Left ventricle myocardium inferior (tissue), 1 donor: Measurements from ENCODE around the gene PFN4. TPM values are rescaled to one million over a fixed set of nuclear protein-coding genes. Genes with fewer than 3 reads are reported as not detected.

Source experiments
- DNase-seq: peaks from one replicate; pipeline ENCODE4 v3.0.0-alpha.2; 2020
- H3K27ac ChIP-seq: fragments of 200-600 bp; replicated peaks from 2 replicates; pipeline ENCODE4 v1.8.0; 2021
- H3K27me3 ChIP-seq: fragments of 200-600 bp; 2 replicates; pipeline ENCODE4 v1.8.0; 2021; ENCODE audit warnings: low read depth
- H3K36me3 ChIP-seq: fragments of 200-600 bp; 2 replicates; pipeline ENCODE4 v1.8.0; 2021
- H3K4me1 ChIP-seq: fragments of 200-600 bp; 2 replicates; pipeline ENCODE4 v1.8.0; 2021
- H3K4me3 ChIP-seq: fragments of 200-600 bp; 2 replicates; pipeline ENCODE4 v1.8.0; 2021; ENCODE audit warnings: mild to moderate bottlenecking, moderate library complexity
- H3K9me3 ChIP-seq: fragments of 200-600 bp; replicated peaks from 2 replicates; pipeline ENCODE4 v1.8.0; 2021
- CTCF ChIP-seq: fragments of 200-600 bp; IDR thresholded peaks from 2 replicates; pipeline ENCODE4 v1.8.0; 2021; ENCODE audit warnings: antibody characterized with exemption, mild to moderate bottlenecking, borderline replicate concordance
- intact Hi-C: fragments of 100-400 bp; cut with micrococcal nuclease; formaldehyde crosslinking; loops from one replicate; pipeline ENCODE4 v1.11.0; 2022
- total RNA-seq: library from RNA; stranded (reverse); fragmentation: NEBNext Ultra II Directional; extraction: Animal tissue kit (Norgen Biotek cat#: 25700); gene quantifications from one replicate; pipeline ENCODE4 v1.2.1, GENCODE V29; 2021
- donor health status: DM: no; HTN: yes; CAD: no; lungs with severe emphysema.

PFN4 gene
- total RNA-seq, 1 donor from 2014 or later: 0.74 TPM

DNA sequence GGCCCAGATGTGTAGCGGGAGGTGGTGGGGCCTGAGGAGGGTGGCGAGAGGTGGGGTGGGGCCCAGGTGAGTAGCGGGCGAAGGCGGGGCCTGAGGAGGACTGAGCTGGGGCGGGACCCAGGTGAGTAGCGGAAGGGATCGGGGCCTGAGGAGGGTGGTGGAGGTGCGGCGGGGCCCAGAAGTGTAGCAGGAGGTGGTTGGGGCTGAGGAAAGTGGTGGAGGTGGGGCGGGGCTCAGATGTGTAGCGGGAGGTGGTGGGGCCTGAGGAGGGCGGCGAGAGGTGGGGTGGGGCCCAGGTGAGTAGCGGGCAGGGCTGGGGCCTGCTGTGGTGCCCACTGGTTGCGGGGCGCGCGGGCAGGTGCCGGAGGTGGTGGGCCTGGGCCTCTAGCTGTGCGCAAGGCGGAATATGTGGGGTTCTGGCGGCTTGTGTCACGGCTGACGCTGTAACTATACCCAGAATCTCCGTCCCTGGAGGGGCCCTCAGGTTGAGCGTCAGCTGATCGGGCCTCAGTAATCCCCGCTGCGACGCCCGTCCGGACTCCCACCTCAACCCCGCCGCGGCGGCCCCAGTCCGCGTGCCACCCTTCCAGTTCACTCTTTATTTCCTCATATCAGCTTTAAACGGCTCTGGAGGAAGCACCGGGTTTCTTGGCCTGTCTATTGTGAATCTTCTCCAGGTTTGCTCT, 46.1 kb downstream of the PFN4 start:
- no peak for DNase-seq
- H3K4me1 ChIP-seq: peaks cover 33% of the 10 kb centered on the region

GRCh38 chr2:24075915-24076848, 47.0 kb downstream of the PFN4 start, which contains the start of gene SF3B6:
Gene SF3B6 (minus strand): TSS chr2:24076326. CDS start chr2:24076229, 97 bp downstream.
- H3K4me3 ChIP-seq: peak within 1 kb of the TSS; percentile 91
- H3K9me3 ChIP-seq: no peaks in the 10 kb centered on the region
- TF ChIP-seq CTCF: peak; percentile 7
- H3K4me1 ChIP-seq: peaks cover 33% of the 10 kb centered on the region
- intact Hi-C loops: no loop called here
- peak; percentile 97 for DNase-seq
- peak within 1 kb of the TSS; percentile 93 for H3K27ac ChIP-seq
- H3K27me3 ChIP-seq: no peaks in the 10 kb centered on the region
- H3K36me3 ChIP-seq: peaks cover 41% of the 10 kb centered on the region

More for the DNA sequence above, 46.1 kb downstream of the PFN4 start:
- intact Hi-C loops: no loop called here
- H3K36me3 ChIP-seq: peaks cover 40% of the 10 kb centered on the region
- H3K9me3 ChIP-seq: no peaks in the 10 kb centered on the region
- no peaks in the 10 kb centered on the region for H3K27me3 ChIP-seq
- peak overlapping the region; percentile 91 for H3K4me3 ChIP-seq
- no peak for TF ChIP-seq CTCF
- peak overlapping the region; percentile 93 for H3K27ac ChIP-seq

DNA sequence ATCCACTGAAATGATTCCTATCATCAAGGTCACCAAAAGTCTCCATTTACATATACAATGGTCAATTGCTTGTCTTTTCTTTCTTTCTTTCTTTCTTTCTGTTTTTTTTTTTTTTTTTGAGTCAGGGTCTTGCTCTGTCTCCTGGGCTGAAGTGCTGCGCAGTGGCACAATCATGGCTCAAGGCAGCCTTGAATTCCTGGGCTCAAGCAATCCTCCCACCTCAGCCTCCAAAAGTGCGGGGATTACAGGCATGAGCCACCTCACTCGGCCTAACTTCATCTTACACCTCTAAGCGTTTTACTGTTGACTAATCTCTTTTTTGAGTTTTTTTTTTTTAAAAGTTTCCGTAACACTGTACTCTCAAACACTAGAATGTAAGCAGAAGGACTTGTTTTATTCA, 47.9 kb downstream of the PFN4 start:
- Histone ChIP-seq H3K4me1 (peaks cover 33% of the 10 kb centered on the region), H3K36me3 (peaks cover 39% of the 10 kb centered on the region), H3K27ac (peak overlapping the region; percentile 93), H3K9me3 (no peaks in the 10 kb centered on the region), H3K27me3 (no peaks in the 10 kb centered on the region), H3K4me3 (peak overlapping the region; percentile 91)
- TF ChIP-seq CTCF: no peak
- intact Hi-C loops: no loop called here
- DNase-seq: no peak

GRCh38 chr2:24073816-24074215, 49.3 kb downstream of the PFN4 start:
- DNase-seq: no peak
- Histone ChIP-seq H3K4me3 (no peak overlapping the region), H3K4me1 (peaks cover 33% of the 10 kb centered on the region), H3K27ac (no peak overlapping the region), H3K9me3 (no peaks in the 10 kb centered on the region), H3K36me3 (peaks cover 43% of the 10 kb centered on the region), H3K27me3 (no peaks in the 10 kb centered on the region)
- intact Hi-C loops: no loop called here
- no peak for TF ChIP-seq CTCF

DNA sequence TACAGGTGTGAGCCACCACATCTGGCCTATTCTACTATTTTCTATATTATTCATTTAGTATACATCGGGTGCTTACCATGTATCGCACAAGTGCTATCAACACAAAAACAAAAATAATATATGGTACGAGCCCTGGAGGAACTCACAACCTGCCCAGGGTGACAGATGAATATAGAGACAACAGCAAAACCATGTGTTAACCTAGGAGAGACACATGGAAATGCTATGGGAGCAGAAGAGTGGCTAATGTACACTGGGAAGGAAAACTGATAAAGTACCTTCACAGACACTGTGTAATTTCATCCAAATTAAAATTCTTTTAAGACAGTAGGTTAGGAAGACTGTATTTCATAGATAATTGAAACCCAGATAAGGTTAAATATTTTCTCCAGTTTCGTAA, 50.9 kb downstream of the PFN4 start:
- no peak for TF ChIP-seq CTCF
- H3K27ac ChIP-seq: no peak overlapping the region
- no peaks in the 10 kb centered on the region for H3K9me3 ChIP-seq
- H3K4me1 ChIP-seq: peaks cover 25% of the 10 kb centered on the region
- intact Hi-C loops: no loop called here
- no peak overlapping the region for H3K4me3 ChIP-seq
- no peak for DNase-seq
- H3K27me3 ChIP-seq: no peaks in the 10 kb centered on the region
- peaks cover 57% of the 10 kb centered on the region for H3K36me3 ChIP-seq
